ENCODE measurements around the gene COL6A2.

Gene COL6A2

GRCh38 chr21:46108827-46109312 lies 11.0 kb downstream of the COL6A2 start:
- TF ChIP-seq GATA2 (IDR thresholded peaks at IDR 0.05; ENCODE audit: low read depth, low read length) (no peak), GATA3 (IDR thresholded peaks at IDR 0.05; ENCODE audit: low read depth, low read length) (no peak)

GRCh38 chr21:46109313-46110221 lies 11.7 kb downstream of the COL6A2 start:
- TF ChIP-seq GATA2 (IDR thresholded peaks at IDR 0.05; ENCODE audit: low read depth, low read length) = no peak
- TF ChIP-seq GATA3 (IDR thresholded peaks at IDR 0.05; ENCODE audit: low read depth, low read length) = no peak

GRCh38 chr21:46110499-46111192 lies 12.7 kb downstream of the COL6A2 start:
- TF ChIP-seq GATA2 (IDR thresholded peaks at IDR 0.05; ENCODE audit: low read depth, low read length) (no peak), GATA3 (IDR thresholded peaks at IDR 0.05; ENCODE audit: low read depth, low read length) (no peak)

DNA sequence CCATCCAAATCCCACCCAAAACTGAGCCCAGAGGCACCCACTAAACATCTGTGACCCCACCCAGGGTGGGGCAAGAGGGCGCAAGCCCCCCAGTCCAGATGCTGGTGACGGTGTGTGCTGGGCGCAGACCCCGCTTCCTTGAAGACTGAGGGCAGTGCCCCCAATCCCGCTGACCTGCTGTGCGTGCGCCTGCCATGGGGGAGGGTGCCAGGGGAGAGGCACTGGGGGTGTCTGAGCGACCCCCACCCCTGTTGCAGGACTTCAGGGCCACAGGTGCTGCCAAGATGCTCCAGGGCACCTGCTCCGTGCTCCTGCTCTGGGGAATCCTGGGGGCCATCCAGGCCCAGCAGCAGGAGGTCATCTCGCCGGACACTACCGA lies 13.3 kb downstream of the COL6A2 start:
- TF ChIP-seq GATA3 (IDR thresholded peaks at IDR 0.05; ENCODE audit: low read depth, low read length) (no peak), GATA2 (IDR thresholded peaks at IDR 0.05; ENCODE audit: low read depth, low read length) (no peak)

DNA sequence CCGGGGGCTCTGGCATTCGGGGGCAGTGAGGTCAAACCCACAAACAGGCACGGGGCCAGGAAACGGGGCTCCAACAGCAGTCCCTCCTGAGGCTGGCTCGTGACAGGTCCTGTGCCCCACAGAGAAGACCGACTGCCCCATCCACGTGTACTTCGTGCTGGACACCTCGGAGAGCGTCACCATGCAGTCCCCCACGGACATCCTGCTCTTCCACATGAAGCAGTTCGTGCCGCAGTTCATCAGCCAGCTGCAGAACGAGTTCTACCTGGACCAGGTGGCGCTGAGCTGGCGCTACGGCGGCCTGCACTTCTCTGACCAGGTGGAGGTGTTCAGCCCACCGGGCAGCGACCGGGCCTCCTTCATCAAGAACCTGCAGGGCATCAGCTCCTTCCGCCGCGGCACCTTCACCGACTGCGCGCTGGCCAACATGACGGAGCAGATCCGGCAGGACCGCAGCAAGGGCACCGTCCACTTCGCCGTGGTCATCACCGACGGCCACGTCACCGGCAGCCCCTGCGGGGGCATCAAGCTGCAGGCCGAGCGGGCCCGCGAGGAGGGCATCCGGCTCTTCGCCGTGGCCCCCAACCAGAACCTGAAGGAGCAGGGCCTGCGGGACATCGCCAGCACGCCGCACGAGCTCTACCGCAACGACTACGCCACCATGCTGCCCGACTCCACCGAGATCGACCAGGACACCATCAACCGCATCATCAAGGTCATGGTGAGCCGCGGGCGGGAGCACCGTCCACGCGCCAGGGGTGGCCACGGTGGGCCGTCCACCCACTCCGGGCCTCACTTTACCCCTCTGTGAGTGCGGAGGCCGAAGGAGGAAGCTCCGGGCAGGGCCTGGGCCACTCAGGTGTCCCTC lies 14.2 kb downstream of the COL6A2 start:
- TF ChIP-seq GATA2 (IDR thresholded peaks at IDR 0.05; ENCODE audit: low read depth, low read length) (no peak), GATA3 (IDR thresholded peaks at IDR 0.05; ENCODE audit: low read depth, low read length) (no peak)

DNA sequence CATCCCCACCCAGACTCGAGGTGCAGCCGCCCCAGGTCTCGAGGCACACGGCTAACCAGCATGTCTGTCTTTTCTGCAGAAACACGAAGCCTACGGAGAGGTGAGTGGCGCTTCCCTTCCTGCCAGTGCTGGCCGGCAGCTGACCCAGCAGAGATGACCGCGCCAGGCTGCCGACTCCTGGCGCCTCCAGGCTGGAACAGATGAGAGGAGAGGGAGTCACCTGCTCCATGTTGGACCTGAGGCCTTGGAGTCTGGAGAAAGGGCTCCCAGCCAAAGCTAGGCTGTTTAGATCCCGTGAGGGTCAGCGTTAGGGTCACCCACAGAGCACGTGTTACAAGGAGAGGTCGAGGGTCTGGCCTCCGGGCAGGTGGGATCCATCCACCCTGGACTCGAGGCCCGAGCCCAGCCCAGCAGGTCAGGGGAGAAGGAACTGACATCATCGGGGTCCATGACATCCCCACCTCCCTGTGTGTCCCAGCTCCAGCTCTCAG lies 14.9 kb downstream of the COL6A2 start:
- no peak for TF ChIP-seq GATA2 (IDR thresholded peaks at IDR 0.05; ENCODE audit: low read depth, low read length)
- TF ChIP-seq GATA3 (IDR thresholded peaks at IDR 0.05; ENCODE audit: low read depth, low read length) = no peak

DNA sequence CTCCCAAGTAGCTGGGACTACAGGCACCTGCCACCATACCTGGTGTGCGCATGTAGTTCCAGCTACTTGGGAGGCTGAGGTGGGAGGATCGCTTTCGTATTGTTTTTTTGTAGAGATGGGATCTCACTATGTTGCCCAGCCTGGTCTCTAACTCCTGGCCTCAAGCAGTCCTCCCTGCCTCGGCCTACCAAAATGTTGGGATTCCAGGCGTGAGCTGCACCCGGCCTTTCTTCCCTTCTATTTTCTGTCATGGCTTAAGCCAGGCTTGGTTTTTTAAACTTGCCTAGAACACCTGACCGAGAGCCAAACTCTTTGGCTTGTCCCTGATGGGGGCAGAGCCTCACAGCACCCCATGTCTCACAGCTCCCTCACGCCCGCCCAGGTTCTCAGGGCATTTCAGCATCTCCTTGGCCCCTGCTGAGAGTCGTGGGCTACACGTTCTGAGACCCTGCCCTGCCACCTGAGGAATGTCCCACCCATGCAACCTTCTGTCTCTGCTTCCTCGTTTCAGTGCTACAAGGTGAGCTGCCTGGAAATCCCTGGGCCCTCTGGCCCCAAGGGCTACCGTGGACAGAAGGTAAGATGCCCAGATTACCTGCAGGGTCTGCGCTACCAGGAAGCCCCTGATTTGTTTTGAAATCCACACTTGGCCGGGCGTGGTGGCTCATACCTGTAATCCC lies 15.7 kb downstream of the COL6A2 start:
- TF ChIP-seq GATA2 (IDR thresholded peaks at IDR 0.05; ENCODE audit: low read depth, low read length) (no peak), GATA3 (IDR thresholded peaks at IDR 0.05; ENCODE audit: low read depth, low read length) (no peak)

GRCh38 chr21:46114963-46115362 lies 17.1 kb downstream of the COL6A2 start:
- TF ChIP-seq GATA2 (IDR thresholded peaks at IDR 0.05; ENCODE audit: low read depth, low read length) = no peak
- TF ChIP-seq GATA3 (IDR thresholded peaks at IDR 0.05; ENCODE audit: low read depth, low read length) = no peak

DNA sequence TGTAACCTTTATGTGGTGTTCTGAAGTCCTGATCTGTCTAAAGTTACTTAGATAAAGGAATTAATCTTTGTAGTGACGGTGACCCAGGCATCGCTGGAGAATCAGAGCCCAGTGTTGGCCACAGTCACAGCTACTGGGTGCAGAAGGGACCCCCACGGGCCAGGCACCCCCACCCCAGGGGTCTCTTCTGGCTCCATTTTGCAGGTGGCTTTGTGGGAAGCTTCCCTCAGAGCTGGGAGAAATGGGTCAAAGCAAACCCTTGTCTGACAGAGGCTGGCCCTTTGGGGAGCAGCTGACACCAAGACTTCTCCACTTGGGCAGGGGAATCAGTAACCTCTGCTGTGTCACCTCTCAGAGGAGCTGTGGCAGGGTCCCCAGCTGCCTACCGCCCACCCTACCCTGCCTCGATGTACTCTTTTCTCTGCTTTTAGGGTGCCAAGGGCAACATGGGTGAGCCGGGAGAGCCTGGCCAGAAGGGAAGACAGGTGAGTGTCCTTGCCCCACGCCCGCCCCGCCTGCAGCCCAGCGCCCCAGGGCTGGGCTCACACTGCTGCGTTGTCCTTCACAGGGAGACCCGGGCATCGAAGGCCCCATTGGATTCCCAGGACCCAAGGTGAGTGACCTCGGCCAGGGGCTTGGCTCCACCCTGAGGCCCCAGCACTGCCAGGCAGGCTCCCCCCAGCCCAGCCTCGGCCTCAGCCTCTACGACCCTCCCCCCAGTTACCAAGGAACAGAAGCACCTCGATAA lies 17.7 kb downstream of the COL6A2 start:
- no peak for TF ChIP-seq GATA3 (IDR thresholded peaks at IDR 0.05; ENCODE audit: low read depth, low read length)
- TF ChIP-seq GATA2 (IDR thresholded peaks at IDR 0.05; ENCODE audit: low read depth, low read length) = no peak

- TF ChIP-seq GATA2 (IDR thresholded peaks at IDR 0.05; ENCODE audit: low read depth, low read length) = no peak
- TF ChIP-seq GATA3 (IDR thresholded peaks at IDR 0.05; ENCODE audit: low read depth, low read length) = no peak
Observed at GRCh38 chr21:46116189-46116775, 18.4 kb downstream of the COL6A2 start.

GRCh38 chr21:46116776-46117585 lies 19.1 kb downstream of the COL6A2 start:
- no peak for TF ChIP-seq GATA3 (IDR thresholded peaks at IDR 0.05; ENCODE audit: low read depth, low read length)

All from SH-SY5Y (cell line).